ENCODE data around the gene SMCO2.

The SMCO2 gene

GRCh38 chr12:27498149-27498548 is 51.6 kb downstream of the SMCO2 start:
- TF ChIP-seq SIN3A (IDR thresholded peaks at IDR 0.05; ENCODE audit: borderline replicate concordance, insufficient read depth, low read length), result no peak

DNA sequence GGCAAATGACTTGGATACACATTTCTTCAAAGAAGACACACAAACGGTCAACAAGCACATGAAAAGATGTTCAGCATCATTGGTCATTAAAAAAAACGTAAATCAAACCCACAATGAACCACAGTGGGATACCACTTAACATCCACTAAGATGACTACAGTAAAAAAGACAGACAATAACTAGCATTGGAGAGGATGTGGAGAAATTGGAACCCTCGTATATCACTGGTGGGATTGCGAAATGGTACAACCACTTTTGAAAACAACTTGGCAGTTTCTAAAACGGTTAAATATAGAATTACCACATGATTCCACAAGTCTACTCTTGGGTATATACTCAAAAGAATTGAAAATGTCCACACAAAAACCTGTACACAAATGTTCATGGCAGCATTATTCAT is 52.2 kb downstream of the SMCO2 start:
- TF ChIP-seq SIN3A (IDR thresholded peaks at IDR 0.05; ENCODE audit: borderline replicate concordance, insufficient read depth, low read length), result no peak
- no peak for TF ChIP-seq FOXP2 (optimal IDR thresholded peaks at IDR 0.05; ENCODE audit: borderline replicate concordance, extremely low read depth, extremely low read length, insufficient read depth)
- TF ChIP-seq TAF1 (IDR thresholded peaks at IDR 0.05; ENCODE audit: borderline replicate concordance, insufficient read depth, low read length), result no peak
- TF ChIP-seq, protein P1, sequence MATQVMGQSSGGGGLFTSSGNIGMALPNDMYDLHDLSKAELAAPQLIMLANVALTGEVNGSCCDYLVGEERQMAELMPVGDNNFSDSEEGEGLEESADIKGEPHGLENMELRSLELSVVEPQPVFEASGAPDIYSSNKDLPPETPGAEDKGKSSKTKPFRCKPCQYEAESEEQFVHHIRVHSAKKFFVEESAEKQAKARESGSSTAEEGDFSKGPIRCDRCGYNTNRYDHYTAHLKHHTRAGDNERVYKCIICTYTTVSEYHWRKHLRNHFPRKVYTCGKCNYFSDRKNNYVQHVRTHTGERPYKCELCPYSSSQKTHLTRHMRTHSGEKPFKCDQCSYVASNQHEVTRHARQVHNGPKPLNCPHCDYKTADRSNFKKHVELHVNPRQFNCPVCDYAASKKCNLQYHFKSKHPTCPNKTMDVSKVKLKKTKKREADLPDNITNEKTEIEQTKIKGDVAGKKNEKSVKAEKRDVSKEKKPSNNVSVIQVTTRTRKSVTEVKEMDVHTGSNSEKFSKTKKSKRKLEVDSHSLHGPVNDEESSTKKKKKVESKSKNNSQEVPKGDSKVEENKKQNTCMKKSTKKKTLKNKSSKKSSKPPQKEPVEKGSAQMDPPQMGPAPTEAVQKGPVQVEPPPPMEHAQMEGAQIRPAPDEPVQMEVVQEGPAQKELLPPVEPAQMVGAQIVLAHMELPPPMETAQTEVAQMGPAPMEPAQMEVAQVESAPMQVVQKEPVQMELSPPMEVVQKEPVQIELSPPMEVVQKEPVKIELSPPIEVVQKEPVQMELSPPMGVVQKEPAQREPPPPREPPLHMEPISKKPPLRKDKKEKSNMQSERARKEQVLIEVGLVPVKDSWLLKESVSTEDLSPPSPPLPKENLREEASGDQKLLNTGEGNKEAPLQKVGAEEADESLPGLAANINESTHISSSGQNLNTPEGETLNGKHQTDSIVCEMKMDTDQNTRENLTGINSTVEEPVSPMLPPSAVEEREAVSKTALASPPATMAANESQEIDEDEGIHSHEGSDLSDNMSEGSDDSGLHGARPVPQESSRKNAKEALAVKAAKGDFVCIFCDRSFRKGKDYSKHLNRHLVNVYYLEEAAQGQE (IDR thresholded peaks at IDR 0.05; ENCODE audit: insufficient read depth in 1 of 2, low read depth in 2 of 2, low read length in 2 of 2), result no peak
- TF ChIP-seq POLR2AphosphoS5 (IDR thresholded peaks at IDR 0.05; ENCODE audit: low read depth, low read length), result no peak

DNA sequence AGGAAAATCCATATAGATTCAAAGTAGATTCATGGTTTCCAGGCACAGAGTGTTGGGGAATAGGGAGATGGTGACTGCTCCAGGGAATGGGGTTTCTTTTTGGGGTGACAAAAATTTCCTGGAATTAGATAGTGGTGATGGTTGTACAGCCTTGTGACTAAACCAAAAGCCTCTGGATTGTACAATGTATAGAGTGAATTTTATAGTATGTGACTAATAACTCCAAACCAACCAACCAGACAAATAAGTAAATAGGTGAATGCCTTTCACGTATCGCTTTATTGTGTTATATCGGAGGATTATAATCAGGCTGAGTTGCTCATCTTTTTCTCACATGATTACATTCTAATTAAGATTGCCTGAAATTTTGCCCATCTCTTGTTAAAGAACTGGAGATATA is 52.8 kb downstream of the SMCO2 start:
- no peak for TF ChIP-seq TAF1 (IDR thresholded peaks at IDR 0.05; ENCODE audit: borderline replicate concordance, insufficient read depth, low read length)
- no peak for TF ChIP-seq POLR2AphosphoS5 (IDR thresholded peaks at IDR 0.05; ENCODE audit: low read depth, low read length)
- TF ChIP-seq FOXP2 (optimal IDR thresholded peaks at IDR 0.05; ENCODE audit: borderline replicate concordance, extremely low read depth, extremely low read length, insufficient read depth), result no peak
- TF ChIP-seq SIN3A (IDR thresholded peaks at IDR 0.05; ENCODE audit: borderline replicate concordance, insufficient read depth, low read length), result no peak
- TF ChIP-seq, protein P1 (IDR thresholded peaks at IDR 0.05; ENCODE audit: insufficient read depth in 1 of 2, low read depth in 2 of 2, low read length in 2 of 2), result no peak

- TF ChIP-seq POLR2AphosphoS5 (IDR thresholded peaks at IDR 0.05; ENCODE audit: low read depth, low read length) (no peak), TAF1 (IDR thresholded peaks at IDR 0.05; ENCODE audit: borderline replicate concordance, insufficient read depth, low read length) (no peak), FOXP2 (optimal IDR thresholded peaks at IDR 0.05; ENCODE audit: borderline replicate concordance, extremely low read depth, extremely low read length, insufficient read depth) (no peak), SIN3A (IDR thresholded peaks at IDR 0.05; ENCODE audit: borderline replicate concordance, insufficient read depth, low read length) (no peak)
- TF ChIP-seq, protein P1 (IDR thresholded peaks at IDR 0.05; ENCODE audit: insufficient read depth in 1 of 2, low read depth in 2 of 2, low read length in 2 of 2), result no peak
Measured at GRCh38 chr12:27500546-27500945, 54.0 kb downstream of the SMCO2 start.

DNA sequence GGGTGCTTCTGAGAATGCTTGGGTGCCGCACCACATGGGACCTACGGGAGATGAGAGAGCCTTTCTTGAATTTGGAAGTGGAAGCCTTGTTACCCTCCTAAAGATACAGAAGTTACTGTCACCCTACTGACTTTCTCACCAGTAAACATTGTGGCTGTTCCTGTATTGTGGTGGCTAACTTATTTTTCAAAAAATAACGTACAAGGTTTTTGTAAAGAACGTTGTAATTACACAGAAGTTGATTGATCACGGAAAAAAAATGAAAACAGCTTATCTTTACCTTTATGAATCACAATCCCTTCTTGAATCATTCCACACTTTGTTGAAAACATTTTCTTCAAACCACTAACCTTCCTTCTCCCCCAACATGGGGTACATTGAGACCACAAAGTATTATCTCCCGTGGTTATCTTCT is 55.5 kb downstream of the SMCO2 start:
- TF ChIP-seq SIN3A (IDR thresholded peaks at IDR 0.05; ENCODE audit: borderline replicate concordance, insufficient read depth, low read length) (no peak), FOXP2 (optimal IDR thresholded peaks at IDR 0.05; ENCODE audit: borderline replicate concordance, extremely low read depth, extremely low read length, insufficient read depth) (no peak), POLR2AphosphoS5 (IDR thresholded peaks at IDR 0.05; ENCODE audit: low read depth, low read length) (no peak)
- TF ChIP-seq, protein P1 (IDR thresholded peaks at IDR 0.05; ENCODE audit: insufficient read depth in 1 of 2, low read depth in 2 of 2, low read length in 2 of 2), result no peak
